OCI-M2 (cell line): ENCODE data around the gene KIF4B.
"Not testable (repeated sequence)": the region's sequence is repeated elsewhere in the genome, so short reads cannot be mapped to it uniquely, and the experiment has no call there.

Experiments
- DNase-seq: peaks from one replicate; lab custom pipeline; 2025; ENCODE audit not compliant: unreplicated experiment; lab: John Stamatoyannopoulos, UW

The KIF4B gene

GRCh38 chr5:155013526-155013925 is at the start of gene KIF4B:
Gene KIF4B (plus strand): TSS chr5:155013755. CDS start chr5:155013860, 105 bp downstream.
- DNase-seq: no peak

- no peak for DNase-seq
Measured at GRCh38 chr5:154966081-154966841, 47.3 kb upstream of the KIF4B start.

- no peak for DNase-seq
Measured at GRCh38 chr5:154966874-154967273, 46.7 kb upstream of the KIF4B start.

GRCh38 chr5:154967421-154968024 is 46.0 kb upstream of the KIF4B start:
- DNase-seq: no peak

GRCh38 chr5:154968953-154969352 is 44.6 kb upstream of the KIF4B start:
- DNase-seq: no peak

- no peak for DNase-seq
Measured at GRCh38 chr5:154970759-154971158, 42.8 kb upstream of the KIF4B start.

- no peak for DNase-seq
Measured at GRCh38 chr5:154971501-154971900, 42.1 kb upstream of the KIF4B start.

GRCh38 chr5:154972476-154973080 is 41.0 kb upstream of the KIF4B start:
- no peak for DNase-seq

- DNase-seq: not testable (repeated sequence)
Measured at GRCh38 chr5:154976082-154976481, 37.5 kb upstream of the KIF4B start.

- no peak for DNase-seq
Measured at GRCh38 chr5:154977409-154977808, 36.1 kb upstream of the KIF4B start.

- DNase-seq: not testable (repeated sequence)
Measured at GRCh38 chr5:154978294-154978693, 35.3 kb upstream of the KIF4B start.

- no peak for DNase-seq
Measured at GRCh38 chr5:154984946-154985516, 28.5 kb upstream of the KIF4B start.

GRCh38 chr5:154986151-154986550 is 27.4 kb upstream of the KIF4B start:
- no peak for DNase-seq

GRCh38 chr5:154989626-154990025 is 23.9 kb upstream of the KIF4B start:
- no peak for DNase-seq

- no peak for DNase-seq
Measured at GRCh38 chr5:154993461-154993860, 20.1 kb upstream of the KIF4B start.

- DNase-seq: no peak
Measured at GRCh38 chr5:154995679-154996078, 17.9 kb upstream of the KIF4B start.

- DNase-seq: no peak
Measured at GRCh38 chr5:154997746-154998145, 15.8 kb upstream of the KIF4B start.

- no peak for DNase-seq
Measured at GRCh38 chr5:154999865-155000264, 13.7 kb upstream of the KIF4B start.

- DNase-seq: no peak
Measured at GRCh38 chr5:155001523-155001922, 12.0 kb upstream of the KIF4B start.

GRCh38 chr5:155002722-155003121 is 10.8 kb upstream of the KIF4B start:
- not testable (repeated sequence) for DNase-seq

- no peak for DNase-seq
Measured at GRCh38 chr5:155004138-155004744, 9.3 kb upstream of the KIF4B start.
